CD4-positive, alpha-beta T cell treated with Interleukin-15 for 1 hour (primary cell): Measurements from ENCODE around the gene TENT5C.

Experiments used
- DNase-seq: peaks from one replicate; pipeline ENCODE4 v3.0.0-alpha.2; 2020

TENT5C gene

DNA sequence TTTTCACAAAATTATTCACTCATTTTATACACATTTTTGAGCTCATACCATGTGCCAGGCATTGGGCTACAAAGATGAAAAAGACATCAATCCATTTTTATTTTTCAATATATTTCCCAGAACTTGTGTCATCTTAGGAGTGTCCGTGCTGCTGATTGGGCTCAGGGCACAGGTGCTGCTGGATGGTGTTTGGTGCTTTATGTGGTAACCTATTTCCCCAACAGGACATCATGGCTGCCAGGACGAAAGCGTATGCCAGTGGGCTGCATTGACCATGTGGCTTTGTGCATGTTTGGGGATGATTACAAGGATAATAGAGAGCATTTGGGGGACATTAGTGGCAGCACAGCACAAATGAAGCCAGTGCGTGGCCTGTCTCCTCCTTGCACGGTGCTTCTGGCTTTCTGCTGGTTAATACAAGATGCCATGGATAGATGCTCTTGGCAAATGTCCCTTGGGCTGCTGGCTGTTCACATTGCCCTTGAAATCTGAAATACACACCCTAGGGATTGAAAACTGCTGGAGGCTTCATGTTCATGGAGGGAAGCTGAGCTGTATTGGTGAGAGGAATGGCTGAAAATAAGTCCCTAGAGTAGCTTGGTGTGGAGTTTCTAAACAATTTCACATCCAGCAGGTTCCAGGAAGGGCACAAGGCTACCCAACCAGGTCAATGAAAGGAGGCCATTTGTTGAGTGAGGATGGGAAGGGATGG, 52.3 kb downstream of the TENT5C start:
- no peak for DNase-seq

DNA sequence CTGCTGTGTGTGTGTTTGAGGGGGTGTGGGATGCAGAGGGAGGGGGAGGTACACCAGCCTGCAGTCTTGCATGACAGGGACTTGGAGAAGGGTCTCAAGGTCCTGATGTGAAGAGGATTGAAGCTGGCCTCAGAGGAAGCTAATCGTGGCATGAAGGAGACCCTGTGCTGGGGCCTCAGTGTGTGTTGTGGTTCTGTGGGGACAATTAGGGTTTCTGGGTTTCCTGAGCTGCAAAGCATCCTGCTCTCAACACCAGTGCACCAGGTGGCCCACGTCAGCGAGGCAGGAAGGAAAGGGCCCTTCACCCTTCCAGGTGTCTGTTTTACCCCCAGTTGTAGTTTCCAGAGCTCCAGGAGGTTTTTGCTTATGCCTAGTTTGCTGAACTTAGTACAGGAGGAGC, 52.8 kb downstream of the TENT5C start:
- DNase-seq: peak; percentile 75

DNA sequence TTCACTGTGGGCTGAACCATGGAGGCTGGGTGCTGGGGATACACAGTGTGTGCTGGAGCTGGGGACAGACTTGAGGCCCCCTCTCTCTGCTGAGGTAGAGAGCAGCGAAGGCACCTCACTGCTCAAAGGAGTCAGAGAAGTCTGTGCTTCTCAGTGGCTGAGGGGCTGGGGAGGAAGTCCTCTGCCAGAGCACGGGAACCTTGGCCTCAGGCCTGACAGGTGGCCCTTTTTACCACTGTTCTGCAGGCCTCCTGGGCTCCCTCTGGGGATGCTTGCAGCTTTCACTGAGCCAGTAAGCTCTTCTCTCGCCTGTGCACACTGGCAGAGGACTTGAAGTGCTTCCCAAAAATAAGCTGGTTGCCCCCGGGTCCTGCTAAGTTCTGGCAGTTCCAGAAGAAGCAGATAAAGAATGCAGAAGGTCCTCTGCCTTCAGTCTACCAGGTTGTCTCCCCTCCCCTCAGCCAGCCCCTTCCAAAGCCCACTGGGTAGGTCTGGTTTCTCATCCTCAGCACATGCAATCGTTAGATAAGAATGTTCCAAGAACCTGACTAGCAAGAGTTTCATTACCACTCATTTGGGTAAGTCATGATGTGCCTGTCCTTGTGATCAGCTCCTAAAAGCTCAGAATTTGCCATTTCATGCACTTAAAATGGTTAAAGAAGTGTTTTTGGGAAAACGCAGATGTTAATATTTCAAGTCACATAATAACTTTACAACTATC, 53.9 kb downstream of the TENT5C start:
- peak; percentile 36 for DNase-seq

DNA sequence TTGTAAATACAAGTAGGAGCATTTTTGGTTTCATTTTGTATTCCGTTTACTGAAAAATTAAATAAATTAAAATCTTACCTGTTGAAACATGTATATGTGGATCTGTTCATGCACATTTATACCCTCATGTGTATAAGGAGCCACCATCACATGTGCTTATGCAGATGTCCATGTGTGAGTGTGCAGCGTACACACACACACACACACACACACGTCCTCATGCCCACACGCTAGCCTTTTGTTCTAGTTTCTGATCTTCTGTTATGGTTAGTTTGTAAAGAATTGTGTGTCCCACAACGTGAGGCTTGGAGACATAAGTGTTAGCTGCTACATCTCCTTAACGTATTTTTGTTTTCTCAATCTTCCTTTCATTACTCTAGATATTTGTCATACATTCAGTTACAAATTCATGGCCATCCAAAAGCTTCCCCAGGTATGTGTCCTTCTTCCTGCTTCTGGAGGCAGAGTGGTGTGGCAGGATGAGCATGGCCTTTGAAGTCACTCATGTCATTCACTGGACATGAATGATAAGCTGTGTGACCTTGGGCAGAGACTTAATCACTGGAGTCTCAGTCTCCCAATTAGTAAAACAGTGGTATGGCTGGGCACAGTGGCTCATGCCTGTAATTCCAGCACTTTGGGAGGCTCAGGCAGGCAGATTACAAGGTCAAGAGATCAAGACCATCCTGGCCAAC, 54.6 kb downstream of the TENT5C start:
- DNase-seq: no peak

DNA sequence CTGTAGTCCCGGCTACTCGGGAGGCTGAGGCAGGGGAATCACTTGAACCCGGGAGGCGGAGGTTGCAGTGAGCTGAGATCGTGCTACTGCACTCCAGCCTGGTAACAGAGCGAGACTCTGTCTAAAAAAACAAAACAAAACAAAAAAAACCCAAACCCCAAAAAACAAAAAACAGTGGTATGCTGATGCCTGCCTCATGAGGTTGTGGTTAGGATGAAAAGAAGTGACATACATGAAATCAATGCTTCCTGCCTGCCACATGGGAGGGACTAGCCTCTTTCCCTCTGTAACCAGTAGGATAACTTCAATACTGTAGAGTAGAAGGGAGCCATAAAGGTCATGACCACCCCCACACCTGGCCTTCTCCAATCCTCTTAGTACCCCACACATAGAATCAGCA, 55.2 kb downstream of the TENT5C start:
- DNase-seq: peak; percentile 60

DNA sequence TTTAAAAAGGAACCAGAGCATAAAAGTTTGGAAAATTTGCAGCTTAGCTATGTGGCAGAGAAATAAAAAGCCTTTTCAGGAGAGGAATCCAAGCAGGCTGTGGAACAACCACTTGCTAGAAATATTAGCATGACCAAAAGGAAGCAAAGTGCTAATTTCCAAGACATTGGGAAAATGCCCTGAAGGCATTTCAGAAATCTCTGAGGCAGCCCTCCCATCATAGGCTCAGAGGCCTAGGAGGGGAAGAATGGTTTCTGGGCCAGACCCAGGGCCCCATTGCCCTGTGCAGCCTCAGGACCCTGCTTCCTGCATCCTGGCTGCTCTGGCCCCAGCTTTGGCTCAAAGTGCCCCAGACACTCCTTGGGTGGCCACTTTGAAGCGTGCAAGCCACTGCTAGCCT, 56.8 kb downstream of the TENT5C start:
- no peak for DNase-seq

DNA sequence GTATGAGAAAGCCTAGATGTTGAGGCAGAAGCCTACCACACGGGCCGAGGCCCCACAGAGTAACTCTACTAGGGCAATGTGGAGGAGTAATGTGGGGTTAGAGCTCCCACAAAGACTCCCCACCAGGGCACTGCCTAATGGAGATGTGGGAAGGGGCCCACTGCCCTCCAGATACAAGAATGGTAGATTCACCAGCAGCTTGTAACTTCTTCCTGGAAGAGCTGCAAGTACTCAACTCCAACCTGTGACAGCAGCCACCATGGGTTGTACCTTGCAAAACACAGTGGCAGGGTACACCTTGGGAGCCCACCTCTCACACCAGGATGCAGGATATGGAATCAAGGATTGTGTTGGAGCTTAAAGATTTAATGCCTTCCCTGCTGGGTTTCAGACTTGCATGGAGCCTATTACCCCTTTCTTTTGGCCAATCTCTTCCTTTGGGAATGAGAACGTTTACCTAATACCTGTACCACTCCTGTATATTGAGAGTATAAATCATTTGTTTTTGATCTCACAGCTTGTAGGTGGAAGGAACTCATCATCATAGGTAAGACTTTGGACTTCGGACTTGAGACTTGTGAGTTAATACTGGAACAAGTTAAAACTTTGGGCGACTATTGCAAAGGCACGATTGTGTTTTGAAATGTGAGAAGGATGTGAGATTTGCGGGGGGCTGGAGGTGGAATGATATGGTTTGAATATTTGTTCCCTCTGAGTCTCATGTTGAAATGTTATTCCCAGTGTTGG, 57.5 kb downstream of the TENT5C start:
- DNase-seq: no peak

DNA sequence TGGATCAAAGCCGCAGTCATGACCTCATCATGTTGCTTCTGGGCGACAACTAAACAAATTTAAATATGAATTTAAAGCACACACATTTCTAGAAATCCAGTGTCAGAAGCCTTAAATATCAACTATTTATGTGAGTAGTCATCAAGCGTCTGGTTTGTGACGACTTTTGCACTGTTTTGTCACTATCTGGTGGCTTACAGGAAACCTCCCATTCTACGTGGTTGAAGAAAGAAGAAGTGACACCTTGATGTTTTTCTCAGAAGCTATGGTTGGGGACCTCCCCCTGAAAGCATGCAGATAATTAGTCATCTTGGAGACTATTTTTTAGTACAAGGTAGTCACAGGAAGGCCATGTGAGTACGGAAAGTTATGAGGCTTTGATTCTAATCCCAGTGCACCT, 58.5 kb downstream of the TENT5C start:
- peak; percentile 83 for DNase-seq

DNA sequence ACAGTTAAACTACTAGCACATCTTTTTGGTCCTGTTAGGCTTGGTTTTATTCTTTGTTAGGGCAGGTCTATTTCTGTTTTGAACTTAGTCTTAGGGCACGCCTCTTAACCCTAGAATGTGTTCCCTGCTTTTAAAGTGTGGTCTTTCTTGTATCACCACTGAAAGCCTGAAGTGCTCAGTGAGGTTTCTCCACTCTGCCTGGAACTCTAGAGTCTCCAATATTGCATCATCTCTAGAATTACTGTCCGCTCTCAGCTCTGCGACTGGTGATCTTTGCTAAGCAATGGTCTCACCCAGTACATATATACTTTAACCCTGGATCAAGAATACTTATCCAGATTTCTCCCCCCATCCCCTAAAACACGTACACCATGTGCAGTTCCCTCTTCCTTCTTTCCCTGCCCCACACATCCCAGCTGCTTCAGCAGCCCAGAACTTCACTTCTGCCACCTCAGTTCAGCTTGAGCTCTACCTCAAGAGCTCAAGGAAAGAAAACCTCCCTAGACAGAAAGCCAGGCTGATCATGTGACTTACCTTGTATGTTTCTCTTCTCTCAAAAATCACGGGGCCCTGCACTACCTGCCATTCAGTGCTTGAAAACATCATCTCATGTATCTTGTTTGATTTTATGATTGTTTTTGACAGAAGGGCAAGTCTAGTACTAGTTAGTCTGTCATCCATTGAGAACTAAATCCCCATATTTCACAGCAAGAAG, 59.9 kb downstream of the TENT5C start:
- no peak for DNase-seq

DNA sequence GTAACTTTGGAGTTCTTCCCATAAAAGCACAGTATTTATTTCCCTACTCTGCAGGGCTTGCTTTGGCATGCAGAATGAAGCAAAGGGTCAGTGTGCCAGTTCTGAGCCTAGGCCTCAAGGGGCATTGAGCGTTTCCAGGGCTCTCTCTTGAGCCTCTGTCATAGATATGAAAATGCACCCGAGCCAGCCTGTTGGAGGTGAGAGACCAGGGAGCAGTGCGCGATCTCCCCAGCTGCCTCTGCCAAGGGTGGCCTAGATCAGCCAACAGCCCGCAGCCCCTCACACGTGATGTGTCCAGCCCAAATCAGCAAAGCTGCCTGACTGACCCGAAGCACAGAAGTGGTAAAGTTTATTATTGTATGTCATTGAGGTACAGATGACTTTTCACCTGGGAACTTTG, 63.7 kb downstream of the TENT5C start:
- no peak for DNase-seq

DNA sequence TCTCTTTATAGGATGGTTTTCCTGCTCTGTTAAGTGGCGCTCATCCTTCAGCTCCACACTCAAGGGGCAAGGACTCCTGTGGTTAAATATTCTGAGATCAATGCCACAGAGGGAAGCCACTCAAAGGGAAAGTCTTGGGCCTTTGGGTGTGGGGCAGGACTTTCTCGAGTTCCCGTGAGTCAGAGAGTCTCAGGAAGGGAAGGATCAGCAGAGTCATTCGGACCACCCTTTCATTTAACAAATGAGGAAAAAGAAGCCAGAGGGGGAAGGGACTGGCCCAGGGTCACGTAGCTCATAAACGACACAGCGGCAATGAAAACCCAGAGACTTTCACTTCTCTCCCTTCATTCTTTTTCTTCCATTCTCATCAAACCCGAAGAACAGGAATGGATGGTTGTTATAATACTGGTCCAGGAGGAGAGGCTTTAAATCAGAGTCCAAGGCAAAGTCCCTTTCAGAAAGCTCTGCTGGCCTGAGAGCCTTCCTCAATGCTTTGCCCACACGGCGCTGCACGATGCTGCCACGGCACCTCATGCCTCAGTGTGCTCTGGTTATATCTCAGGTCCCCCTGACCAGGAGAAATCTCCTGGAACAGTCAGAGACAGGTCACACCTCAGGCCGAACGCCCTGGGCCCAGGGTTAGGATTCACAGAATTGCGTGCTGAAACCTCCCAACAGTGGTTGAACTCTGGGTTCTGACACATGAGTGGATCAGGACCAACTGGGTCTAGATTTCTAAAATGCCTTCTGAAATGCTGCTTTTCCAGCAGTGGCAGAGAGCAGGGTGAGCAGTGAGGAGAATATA, 65.3 kb downstream of the TENT5C start:
- DNase-seq: no peak

DNA sequence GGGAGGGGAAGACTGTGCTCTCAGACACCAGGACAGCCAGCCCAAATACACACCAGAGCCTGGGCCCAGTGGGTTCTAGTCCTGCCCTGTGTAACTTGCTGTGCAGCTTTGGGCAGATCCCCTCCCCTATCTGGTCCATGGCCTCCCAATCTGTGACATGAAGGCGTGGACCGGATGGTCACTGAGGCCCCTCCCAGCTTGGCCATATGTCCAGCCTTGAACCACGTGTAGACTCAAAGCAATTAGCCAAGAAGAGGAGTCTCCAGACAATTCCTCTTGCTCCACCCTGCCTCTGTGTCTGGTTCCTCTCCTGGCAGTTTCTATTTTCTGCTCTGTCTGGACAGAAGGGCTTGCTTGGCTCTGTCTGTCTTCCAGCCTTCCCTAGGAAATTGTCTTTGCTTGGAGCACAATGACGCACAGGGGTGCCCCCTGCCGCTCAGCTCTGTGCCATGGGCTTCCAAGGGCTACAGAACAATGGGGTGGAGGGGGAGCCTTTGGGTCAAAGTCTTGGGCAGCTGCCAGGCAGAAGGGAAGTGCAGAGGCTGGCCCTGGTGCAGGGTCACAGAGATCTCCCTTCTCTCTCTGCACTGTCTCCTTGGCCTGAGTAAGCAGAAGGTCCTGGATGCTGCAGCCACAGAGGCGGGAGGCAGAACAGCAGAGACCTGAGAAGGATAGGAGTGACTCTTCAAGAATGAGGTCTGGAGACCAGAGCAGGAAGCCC, 66.1 kb downstream of the TENT5C start:
- DNase-seq: no peak

DNA sequence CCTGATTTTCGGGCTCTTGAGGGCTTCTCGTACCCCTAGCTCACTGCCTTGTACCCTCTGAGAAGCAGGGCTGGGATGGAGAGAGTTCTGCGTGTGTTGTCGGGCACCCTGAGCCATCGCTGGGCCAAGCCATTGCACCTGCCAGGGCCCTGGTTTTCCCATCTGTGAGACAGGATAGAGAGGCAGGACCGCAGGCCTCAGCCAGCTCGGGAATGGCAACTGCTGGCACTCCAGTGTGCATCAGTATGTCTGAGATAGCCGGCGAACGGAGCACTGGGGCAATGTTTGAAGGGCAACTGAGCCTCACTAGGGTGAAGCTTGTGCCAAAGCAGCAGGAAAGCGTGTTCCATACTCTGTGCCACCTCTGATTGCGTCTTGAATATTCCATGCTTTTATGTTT, 66.9 kb downstream of the TENT5C start:
- no peak for DNase-seq

DNA sequence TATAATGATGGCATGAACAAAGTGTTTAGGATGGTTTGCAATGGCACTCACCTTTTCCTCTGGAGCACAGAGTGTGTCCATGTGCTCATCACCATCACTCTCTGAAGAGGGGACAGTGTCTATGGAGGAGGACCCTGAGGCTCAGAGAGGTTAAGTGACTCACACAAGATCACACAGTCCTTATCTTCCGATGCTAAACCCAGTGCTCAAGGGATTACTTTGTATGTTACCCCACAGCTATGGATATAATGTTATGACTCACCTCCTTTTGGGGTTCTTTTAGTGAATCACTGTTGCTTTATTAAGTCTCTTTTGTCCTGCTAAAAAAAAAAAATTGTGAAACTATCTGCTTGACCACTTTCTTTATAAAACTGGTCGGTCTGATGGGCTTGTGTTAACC, 67.6 kb downstream of the TENT5C start:
- DNase-seq: no peak

DNA sequence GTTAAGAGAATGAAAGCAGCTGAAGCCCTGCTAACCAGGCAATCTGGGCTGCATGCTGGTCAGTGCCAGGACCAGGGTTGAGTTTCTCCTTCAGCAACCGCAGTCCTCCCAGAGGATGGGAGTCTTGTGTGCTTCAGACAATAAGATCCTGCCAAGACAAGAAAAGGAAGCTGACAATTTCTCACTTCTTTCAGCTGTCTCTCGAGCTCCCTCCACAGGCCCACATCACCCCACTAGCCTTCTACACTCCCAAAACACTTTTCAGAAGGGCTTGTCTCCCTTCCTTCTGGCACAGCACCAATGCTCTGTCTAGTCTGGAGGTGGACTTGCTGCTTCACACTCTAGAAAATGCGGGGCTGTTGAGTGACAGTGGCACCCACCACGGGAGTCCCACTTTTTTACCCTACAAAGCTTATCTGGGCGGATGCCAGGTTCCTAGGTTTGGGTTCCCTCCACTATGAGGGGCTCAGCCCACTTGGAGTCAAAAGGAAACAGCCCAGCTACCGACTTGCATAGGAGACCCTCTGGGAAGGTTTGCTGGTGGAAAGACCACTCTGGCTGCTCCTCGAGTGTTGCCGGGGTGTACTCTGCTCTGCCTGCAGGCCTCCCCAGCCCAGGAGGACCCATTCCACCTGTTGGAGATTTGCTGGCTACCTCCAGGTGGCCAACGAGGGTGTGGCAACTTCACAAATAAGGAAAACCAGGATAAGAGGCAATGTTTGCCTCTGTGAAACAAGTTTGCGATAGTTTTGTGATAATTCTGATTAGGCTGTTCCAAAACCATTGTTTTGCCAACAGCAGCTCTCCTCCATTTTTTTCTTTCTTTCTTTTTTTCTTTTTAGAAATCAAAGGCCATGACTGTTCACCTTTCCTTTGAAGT, 68.9 kb downstream of the TENT5C start:
- DNase-seq: peak; percentile 68

DNA sequence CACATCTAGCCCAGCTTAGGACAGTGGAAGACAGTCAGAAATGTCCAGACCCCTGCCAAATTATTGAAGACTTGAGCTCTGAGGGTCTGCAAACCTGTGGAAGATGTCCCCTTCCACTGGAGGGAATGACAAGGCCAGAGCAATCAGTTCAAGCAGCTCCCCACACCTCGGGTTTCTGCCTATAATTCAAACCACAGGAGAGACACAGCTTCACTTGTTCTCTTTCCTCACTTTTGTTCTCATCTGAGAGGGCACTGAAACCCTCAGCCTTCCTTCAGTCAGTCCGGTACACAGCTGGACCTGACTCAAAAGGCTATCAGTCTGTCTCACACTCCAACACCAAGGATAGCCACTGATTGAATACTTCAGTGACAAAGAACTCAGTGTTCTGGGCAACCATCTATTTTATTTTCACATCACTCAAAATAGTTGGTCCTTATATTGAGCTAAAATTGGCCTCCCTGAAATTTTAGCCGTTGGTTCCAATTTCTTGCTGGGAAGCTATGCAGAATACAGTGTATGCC, 70.1 kb downstream of the TENT5C start:
- no peak for DNase-seq

DNA sequence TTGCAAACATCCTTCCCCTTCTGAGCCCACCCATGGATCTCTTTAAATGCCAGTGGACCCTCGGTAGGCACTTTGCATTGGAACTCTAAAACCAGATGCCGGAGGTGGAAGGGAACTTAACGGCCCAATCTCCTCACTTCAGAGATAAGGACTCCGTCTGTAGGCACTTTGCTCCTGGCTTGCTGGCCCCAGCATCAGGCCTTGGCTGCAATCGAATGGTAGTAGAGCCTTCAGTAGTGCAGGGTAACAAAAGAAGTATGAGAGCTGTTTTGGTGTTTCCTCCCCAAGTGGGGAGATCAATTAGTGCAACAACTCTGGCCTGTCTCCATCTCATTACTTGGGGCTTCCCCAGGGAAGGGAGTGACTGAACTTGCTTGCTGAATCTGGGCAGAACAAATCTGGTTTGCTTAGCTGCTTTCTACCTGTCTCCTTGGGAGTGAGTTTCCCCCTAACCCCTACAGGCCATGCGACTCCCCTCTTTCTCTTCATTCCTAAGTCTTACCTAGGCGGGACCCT, 70.8 kb downstream of the TENT5C start:
- DNase-seq: no peak
